ENCODE results near the gene CLASP1. TPM values are rescaled to one million over a fixed set of nuclear protein-coding genes. Genes with fewer than 3 reads are reported as not detected.
A peak's percentile ranks its signal among the peaks of the same experiment; 100 is the strongest.

Gene CLASP1
- total RNA-seq (2022) (76.5 and 81.9 TPM in 2 replicates), Bru-seq, nascent RNA (percentile 89 among the genes with signal in this experiment), BruChase-seq, experiment 1, labeled RNA remaining after a 6-hour chase (percentile 83 among the genes with signal in this experiment), BruChase-seq, experiment 2, labeled RNA remaining after a 2-hour chase (percentile 86 among the genes with signal in this experiment)
- long read RNA-seq, partial matches to known transcripts: 33 of 82 reads
- long read RNA-seq, other reads (novel, unspliced or antisense): 49 of 82 reads

DNA sequence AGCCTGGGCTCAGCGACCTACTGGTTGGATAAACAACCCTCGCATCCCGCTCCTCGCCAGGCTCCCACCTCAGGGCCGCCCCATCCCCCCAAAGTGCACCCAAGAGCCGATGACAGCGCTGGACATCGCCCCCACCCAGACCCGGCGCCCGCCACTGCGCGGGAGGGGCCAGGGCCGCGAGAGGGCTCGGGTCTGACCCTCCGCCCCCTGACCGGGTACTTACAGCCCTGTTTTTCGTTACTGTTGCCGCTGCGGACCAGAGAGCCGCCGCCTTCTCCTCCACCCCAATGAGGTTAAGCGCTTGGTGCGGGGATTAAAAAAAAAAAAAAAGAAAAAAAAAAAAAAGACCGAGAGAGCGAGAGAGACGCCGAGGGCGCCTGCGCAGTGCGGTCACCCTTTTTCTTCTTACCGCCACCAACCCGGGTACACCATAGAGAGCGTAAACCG lies at the start of gene CLASP1:
TSS of gene CLASP1 (minus strand) at position 314 of the 447 bp plus-strand sequence. CDS start 43,567 bp downstream, outside the sequence.
- ChIA-PET POLR2A (interaction anchor here (0.6 to 5.6 kb wide), 38 partner anchors 8 to 247 kb away, joined by 3 to 141 read pairs (median 6); partner anchors contain the start of genes NIFK, RNU4ATAC and TSN), CTCF (interaction anchor here (0.7 to 1.7 kb wide), 4 partner anchors 15 to 121 kb away, joined by 3 to 7 read pairs (median 4); no protein-coding TSS in a partner anchor)
- peak within 1 kb of the TSS; percentile 89 for H3K4me3 Mint-ChIP-seq (ENCODE audit: unreplicated experiment)
- no peaks in the 10 kb centered on the region for H3K9me3 Mint-ChIP-seq (ENCODE audit: unreplicated experiment)
- BruUV-seq (replicated peaks): TSS peak; percentile 53
- no peaks in the 10 kb centered on the region for H3K27me3 Mint-ChIP-seq (ENCODE audit: insufficient read depth, unreplicated experiment)
- H3K27ac Mint-ChIP-seq (ENCODE audit: low read depth, unreplicated experiment): peak within 1 kb of the TSS; percentile 97
- no peak for DNase-seq (ENCODE audit: unreplicated experiment)
- peaks cover 26% of the 10 kb centered on the region for H3K36me3 Mint-ChIP-seq (ENCODE audit: insufficient read depth, unreplicated experiment)
- intact Hi-C loops (cut with micrococcal nuclease): loop anchor here (5.0 kb wide), 1 partner anchor 52 kb away; no protein-coding TSS in a partner anchor
- H3K4me1 Mint-ChIP-seq (ENCODE audit: insufficient read depth, unreplicated experiment): peaks cover 26% of the 10 kb centered on the region
- no peak for TF ChIP-seq CTCF (IDR thresholded peaks at IDR 0.05; ENCODE audit: unreplicated experiment)

GRCh38 chr2:121698318-121698930 lies 49.2 kb upstream of the CLASP1 start:
- BruUV-seq (replicated peaks): no TSS peak
- ChIA-PET CTCF (no interaction called here), POLR2A (interaction anchor here (1.2 to 2.2 kb wide), 4 partner anchors 23 to 346 kb away, joined by 3 to 30 read pairs (median 8); partner anchors contain the start of gene CLASP1)
- peaks cover 32% of the 10 kb centered on the region for H3K4me1 Mint-ChIP-seq (ENCODE audit: insufficient read depth, unreplicated experiment)
- no peaks in the 10 kb centered on the region for H3K27me3 Mint-ChIP-seq (ENCODE audit: insufficient read depth, unreplicated experiment)
- H3K4me3 Mint-ChIP-seq (ENCODE audit: unreplicated experiment): no peak overlapping the region
- H3K9me3 Mint-ChIP-seq (ENCODE audit: unreplicated experiment): no peaks in the 10 kb centered on the region
- H3K27ac Mint-ChIP-seq (ENCODE audit: low read depth, unreplicated experiment): no peak overlapping the region
- intact Hi-C loops (cut with micrococcal nuclease): no loop called here
- no peak for DNase-seq (ENCODE audit: unreplicated experiment)
- TF ChIP-seq CTCF (IDR thresholded peaks at IDR 0.05; ENCODE audit: unreplicated experiment): no peak
- no peaks in the 10 kb centered on the region for H3K36me3 Mint-ChIP-seq (ENCODE audit: insufficient read depth, unreplicated experiment)

DNA sequence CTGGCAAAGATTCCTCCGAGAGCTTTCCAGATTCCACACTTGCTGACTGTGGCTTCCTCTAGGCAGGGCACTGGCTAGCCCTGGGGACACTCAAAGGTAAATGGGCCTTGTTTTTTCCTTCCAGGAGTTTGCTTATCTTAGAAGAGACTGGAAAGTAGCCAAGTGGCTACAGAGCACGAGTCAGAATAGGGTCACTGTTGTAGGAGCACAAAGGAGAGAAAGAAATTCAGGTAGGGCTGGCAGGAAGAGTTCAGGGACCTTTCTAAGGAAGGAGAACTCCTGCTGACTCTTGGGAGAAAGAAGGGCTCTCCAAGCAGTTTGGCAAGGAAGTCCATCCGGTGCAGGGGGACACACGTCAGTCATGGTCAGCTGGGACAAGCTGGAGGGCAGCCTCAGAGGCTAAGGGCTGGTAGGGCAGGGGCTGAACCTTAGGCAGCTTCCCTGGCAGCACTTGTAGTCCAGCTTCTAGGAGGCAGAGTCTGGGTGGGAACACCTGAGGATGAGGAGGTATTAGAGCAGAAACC lies 47.9 kb upstream of the CLASP1 start:
- TF ChIP-seq CTCF (IDR thresholded peaks at IDR 0.05; ENCODE audit: unreplicated experiment): no peak
- no peaks in the 10 kb centered on the region for H3K36me3 Mint-ChIP-seq (ENCODE audit: insufficient read depth, unreplicated experiment)
- no peak overlapping the region for H3K4me3 Mint-ChIP-seq (ENCODE audit: unreplicated experiment)
- H3K9me3 Mint-ChIP-seq (ENCODE audit: unreplicated experiment): no peaks in the 10 kb centered on the region
- no TSS peak for BruUV-seq (replicated peaks)
- intact Hi-C loops (cut with micrococcal nuclease): no loop called here
- DNase-seq (ENCODE audit: unreplicated experiment): no peak
- POLR2A ChIA-PET: interaction anchor here (1.2 kb wide), 1 partner anchor 47 kb away, joined by 4 read pairs; the partner anchor contains the start of gene CLASP1
- no peak overlapping the region for H3K27ac Mint-ChIP-seq (ENCODE audit: low read depth, unreplicated experiment)
- CTCF ChIA-PET: interaction anchor here (0.6 to 0.7 kb wide), 2 partner anchors 145 to 266 kb away, joined by 3 to 4 read pairs; no protein-coding TSS in a partner anchor
- H3K4me1 Mint-ChIP-seq (ENCODE audit: insufficient read depth, unreplicated experiment): peaks cover 28% of the 10 kb centered on the region
- H3K27me3 Mint-ChIP-seq (ENCODE audit: insufficient read depth, unreplicated experiment): no peaks in the 10 kb centered on the region

GRCh38 chr2:121696410-121696930 lies 47.2 kb upstream of the CLASP1 start:
- no peak for TF ChIP-seq CTCF (IDR thresholded peaks at IDR 0.05; ENCODE audit: unreplicated experiment)
- H3K27ac Mint-ChIP-seq (ENCODE audit: low read depth, unreplicated experiment): no peak overlapping the region
- no peak for DNase-seq (ENCODE audit: unreplicated experiment)
- POLR2A ChIA-PET: interaction anchor here (1.0 to 1.2 kb wide), 2 partner anchors 47 to 165 kb away, joined by 3 to 4 read pairs; partner anchors contain the start of genes CLASP1 and RNU4ATAC
- intact Hi-C loops (cut with micrococcal nuclease): no loop called here
- CTCF ChIA-PET: interaction anchor here (0.7 to 1.0 kb wide), 2 partner anchors 22 to 163 kb away, joined by 3 to 5 read pairs; no protein-coding TSS in a partner anchor
- no peaks in the 10 kb centered on the region for H3K9me3 Mint-ChIP-seq (ENCODE audit: unreplicated experiment)
- peaks cover 28% of the 10 kb centered on the region for H3K4me1 Mint-ChIP-seq (ENCODE audit: insufficient read depth, unreplicated experiment)
- no peaks in the 10 kb centered on the region for H3K27me3 Mint-ChIP-seq (ENCODE audit: insufficient read depth, unreplicated experiment)
- H3K4me3 Mint-ChIP-seq (ENCODE audit: unreplicated experiment): no peak overlapping the region
- H3K36me3 Mint-ChIP-seq (ENCODE audit: insufficient read depth, unreplicated experiment): no peaks in the 10 kb centered on the region
- BruUV-seq (replicated peaks): no TSS peak

All from MCF 10A (cell line).